Hematopoietic multipotent progenitor cell treated with erythropoietin and hydrocortisone succinate and interleukin-3 and kit ligand, for 17 days (in vitro differentiated cells): ENCODE measurements around the gene TXLNB.
"Not testable (repeated sequence)": the region's sequence is repeated elsewhere in the genome, so short reads cannot be mapped to it uniquely, and the experiment has no call there.

Experiments
- DNase-seq: peaks from one replicate; pipeline ENCODE4 v3.0.0-alpha.2; 2015; ENCODE audit warnings: low spot score

Gene TXLNB

DNA sequence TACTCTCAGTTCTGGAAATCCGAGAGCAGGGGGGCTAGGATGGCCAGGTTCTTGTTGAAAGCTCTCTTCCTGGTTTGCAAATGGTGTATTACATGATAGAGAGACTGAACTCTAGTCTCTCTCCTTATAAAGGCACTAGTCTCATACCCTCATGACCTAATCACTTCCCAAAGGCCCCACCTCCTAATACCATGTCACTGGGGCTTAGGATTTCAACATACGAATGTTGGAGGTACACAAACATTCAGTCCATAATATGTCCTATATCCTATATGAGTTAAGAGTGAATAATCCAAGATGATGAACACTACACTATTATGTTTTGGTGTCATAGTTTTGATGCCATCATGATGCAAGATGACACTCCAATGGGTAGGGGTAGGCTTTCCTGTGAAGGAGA is 20.0 kb upstream of the TXLNB start:
- DNase-seq, result no peak

- DNase-seq, result no peak
Measured at GRCh38 chr6:139308936-139309603, 17.3 kb upstream of the TXLNB start.

DNA sequence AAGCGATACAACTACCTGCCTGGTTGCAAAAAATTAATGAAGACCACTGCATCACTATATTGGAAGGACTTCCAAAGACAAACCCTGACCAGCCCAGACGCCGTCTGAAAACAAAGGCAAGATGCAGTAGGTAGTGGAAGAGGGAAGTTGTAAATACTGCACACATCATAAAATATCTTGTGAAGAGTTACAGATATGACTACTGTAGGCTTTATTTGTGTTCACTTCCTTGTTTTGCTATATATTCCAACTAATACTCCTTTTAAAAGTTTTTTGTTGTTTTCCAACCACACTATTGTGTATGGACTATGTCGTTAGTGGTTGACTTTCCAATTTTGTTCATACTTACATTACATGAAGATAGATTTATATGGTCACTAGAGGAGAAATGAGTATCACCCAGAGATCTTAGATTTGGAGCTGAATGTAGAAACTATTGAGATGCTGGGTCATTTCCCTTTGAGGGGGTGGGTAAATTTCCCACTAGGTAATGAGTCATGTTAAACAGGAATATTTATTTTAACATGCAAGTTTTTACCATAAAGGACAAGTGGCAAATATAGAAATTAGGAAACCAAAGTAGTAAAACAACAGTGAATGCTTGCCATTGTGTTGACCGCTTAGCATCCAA is 16.6 kb upstream of the TXLNB start:
- DNase-seq, result no peak

DNA sequence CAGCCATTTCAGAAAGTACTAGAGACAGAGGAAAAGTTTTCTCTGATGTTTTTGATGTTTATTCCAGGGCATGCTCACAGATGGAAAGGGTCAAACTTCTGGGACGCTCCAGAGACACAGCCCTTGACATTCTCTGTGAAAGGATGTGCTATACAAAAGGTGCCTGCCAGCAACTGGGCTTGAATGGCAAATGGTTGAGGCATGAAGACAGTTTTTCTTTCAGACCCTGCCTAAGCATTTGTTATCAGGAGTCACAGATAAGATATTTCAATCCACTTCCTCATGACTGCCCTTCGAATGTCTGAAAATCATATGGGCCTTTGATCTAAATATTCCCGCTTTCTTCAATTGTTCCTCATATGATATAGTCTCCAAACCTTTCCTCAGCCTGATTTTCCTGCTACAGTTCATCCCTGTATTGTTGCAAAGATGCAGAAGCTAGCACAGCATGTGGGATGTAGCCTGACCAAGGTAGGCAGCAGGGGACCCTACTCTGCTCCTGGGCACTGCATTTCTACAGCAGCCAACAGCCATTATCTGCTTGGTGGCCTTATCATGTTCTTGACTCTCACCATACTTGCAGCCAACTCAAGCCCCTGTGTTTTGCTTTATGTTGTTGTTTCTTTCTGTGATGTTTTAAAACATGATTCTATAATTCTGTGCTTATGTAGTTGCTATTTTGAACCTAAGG is 14.6 kb upstream of the TXLNB start:
- DNase-seq, result no peak

GRCh38 chr6:139303185-139303584 is 11.4 kb upstream of the TXLNB start:
- DNase-seq, result no peak

- no peak for DNase-seq
Measured at GRCh38 chr6:139297921-139298320, 6.1 kb upstream of the TXLNB start.

DNA sequence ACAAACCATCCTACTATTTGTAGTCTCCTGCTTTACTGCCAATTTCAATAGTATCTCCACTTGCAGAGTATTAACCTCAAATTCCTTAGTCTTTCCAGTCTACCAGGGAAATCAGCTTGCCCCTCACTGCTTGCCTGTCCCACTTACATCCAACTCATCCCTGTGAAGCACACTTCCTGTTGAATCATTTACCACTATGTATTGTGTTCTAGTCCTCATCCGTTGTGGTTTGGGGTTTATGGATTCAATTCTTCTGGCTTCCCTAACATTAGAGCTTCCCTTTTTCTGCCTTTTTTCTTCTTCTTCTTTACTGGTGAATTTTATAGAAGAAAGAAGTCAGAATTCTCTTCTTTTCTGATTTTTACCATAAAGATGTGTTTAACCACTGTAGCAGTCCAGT is 5.1 kb upstream of the TXLNB start:
- no peak for DNase-seq

DNA sequence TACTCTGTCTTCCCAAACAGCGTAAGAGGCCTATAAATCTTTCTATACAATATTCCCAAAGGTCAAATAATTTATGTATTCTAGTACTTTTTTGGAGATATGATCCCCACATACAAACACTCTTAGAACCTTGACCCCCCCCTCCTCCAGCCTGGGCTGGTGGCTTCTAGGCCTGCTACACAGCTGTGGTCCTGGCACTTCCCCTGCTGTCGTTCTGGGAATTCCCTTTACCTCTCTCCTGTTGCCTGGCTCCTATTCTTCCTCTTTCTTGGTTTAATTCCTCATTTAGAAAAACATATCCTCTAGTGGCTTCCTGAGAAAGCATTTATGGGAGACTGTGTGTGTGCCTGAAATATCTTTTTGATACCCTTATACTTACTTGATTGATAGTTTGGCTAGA is 4.1 kb upstream of the TXLNB start:
- no peak for DNase-seq

GRCh38 chr6:139294090-139294489 is 2.3 kb upstream of the TXLNB start:
- no peak for DNase-seq

- DNase-seq, result not testable (repeated sequence)
Measured at GRCh38 chr6:139293230-139293629, 1.4 kb upstream of the TXLNB start.

- no peak for DNase-seq
Measured at GRCh38 chr6:139290787-139291311, 949 bp downstream of the TXLNB start.

- no peak for DNase-seq
Measured at GRCh38 chr6:139289233-139289632, 2.6 kb downstream of the TXLNB start.

DNA sequence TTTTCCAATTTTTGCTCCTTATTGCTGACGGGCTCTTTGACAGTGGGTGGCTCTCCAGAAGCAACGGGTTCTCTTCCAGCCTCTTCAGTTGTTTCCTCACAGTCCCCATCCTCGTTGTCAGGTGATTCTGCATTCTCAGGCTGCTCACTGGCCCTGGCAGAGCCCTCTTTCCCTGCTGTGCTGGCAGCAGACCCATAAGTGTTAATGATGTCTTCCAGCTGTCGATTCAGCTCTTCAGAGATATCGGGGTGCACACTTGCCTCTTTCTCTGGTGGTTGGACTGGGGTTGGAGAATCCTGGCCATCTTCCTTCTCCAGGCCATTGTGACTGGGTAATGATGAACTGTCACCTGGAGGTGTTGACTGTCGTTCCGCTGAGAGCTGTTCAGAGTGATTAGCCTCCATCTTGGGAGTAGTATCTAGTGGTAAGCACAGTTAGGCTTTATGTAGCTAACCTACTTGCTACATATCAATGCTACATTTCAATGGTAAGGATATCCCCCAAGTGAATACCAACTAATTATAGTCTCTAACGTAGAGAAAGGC is 3.2 kb downstream of the TXLNB start:
- DNase-seq, result no peak

DNA sequence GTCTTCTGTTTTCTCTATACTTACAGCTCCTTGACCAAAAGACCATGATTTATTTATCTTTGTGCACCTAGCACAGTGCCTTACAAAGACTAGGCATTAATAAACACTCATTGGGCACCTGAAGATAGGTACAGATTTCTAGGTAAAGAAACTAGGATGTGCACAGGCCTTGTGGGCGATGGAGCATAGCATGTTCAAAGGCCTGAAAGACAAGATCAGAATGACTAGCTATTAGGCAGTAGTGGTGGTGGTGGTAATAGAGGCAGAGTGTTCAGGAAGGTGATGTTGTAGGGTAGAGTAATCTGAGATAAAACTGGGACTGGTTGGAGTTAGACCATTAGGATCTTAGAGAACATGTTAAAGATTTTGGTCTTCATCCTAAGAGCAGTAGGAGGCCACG is 3.9 kb downstream of the TXLNB start:
- no peak for DNase-seq

- DNase-seq, result not testable (repeated sequence)
Measured at GRCh38 chr6:139286438-139286837, 5.4 kb downstream of the TXLNB start.

- DNase-seq, result no peak
Measured at GRCh38 chr6:139285590-139285989, 6.2 kb downstream of the TXLNB start.

- DNase-seq, result no peak
Measured at GRCh38 chr6:139284789-139285188, 7.0 kb downstream of the TXLNB start.

DNA sequence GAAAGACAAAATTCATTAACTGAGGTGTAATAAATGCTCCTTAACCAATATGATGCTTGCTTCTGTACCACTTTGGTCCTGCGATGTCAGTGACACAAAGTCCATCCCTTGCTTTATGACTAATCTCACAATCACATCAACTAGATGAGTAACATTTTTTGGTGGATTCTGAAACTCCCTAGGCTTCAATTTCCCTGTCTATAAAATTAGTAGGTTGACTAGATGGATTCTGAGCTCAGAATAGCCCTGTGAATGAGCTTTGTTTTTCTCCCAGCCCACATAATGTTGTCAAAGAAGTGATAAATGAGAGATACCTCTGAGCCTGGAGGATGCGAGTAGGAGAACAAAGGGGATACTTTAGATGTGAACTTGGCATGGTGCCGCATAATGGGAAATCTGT is 9.1 kb downstream of the TXLNB start:
- no peak for DNase-seq

- DNase-seq, result no peak
Measured at GRCh38 chr6:139278190-139278589, 13.6 kb downstream of the TXLNB start.

DNA sequence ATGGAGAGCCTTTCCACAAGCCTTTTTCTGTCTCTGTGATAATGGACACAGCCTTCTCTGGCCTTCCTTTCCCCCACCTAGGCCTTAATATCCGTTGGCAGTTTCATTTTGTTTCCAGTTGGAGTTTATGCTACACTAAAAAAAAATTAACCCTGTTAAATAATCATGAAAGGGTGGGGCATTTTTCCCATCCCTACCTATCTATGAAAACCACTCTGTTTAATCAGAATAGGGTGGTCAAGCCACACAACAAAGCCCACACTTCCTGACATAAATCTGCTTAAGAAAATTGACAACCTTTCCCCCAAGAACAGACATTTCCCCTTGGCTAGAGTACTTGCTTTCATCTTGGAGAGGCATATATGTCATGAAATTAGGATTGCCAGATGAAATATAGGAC is 14.2 kb downstream of the TXLNB start:
- no peak for DNase-seq

- DNase-seq, result no peak
Measured at GRCh38 chr6:139277161-139277560, 14.6 kb downstream of the TXLNB start.

DNA sequence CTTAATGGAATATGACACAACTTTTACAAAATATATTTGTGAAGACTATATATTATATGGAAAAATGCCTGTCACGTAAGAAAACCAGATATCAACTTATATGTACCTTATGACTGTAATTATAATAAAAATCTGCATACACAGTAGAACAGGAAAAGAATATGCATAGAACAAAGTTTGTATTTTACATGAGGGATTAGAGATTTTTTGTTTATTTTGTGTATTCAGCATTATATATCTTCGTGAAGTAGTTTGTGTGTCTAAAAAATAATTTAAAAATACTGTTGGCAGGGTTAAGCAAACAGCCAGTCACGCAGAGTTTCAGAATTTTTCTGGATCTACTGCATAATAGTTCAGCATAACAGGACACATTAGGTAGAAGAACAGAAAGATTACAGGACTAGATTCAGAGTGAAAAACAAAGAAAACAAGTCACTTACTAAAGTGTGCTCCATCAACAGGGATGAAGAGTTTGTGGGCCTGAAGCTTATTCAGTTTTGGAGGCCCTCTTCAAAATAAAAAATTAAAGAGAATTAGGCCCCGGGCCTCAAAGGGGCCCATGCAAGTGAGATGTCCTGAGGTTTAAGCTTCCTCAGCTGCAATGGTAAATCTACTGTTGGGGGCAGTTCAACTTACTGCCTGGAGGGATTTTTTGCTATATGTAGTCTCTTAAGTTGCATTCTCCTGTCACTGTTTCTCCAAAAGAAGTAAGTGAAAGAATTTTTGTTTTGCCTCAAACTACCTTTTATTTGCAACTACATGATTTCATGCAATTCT is 16.3 kb downstream of the TXLNB start:
- DNase-seq, result no peak
